Measurements from ENCODE around the gene DUSP10.

DNA sequence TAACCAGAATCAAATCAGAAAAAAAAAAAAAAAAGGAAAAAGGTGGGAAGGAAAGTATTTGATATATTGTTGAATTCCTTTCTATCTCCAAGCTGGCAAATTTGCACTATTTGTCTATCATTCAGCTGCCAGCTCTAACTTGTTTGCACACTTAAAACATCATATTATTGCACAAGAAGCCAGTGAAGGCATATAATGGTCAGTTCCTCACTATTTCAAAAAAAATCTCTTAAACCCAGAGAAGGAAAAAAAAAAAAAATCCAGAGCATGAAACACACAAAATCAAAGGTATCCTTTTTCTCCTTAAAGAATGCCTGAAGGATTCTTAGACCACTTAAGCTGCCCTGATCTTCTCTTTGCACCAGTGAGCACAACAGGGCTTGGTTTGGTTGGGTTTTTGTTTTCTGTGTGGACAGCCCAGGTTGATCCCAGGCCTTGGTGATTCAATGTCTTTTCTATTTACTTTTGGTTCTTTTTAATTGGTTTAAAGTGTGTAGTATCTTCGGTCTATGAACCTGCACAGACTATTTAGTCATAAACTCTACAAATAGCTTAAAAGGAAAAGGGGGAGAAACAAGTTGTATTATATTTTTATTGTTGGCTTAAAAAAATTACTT, 40.2 kb downstream of the DUSP10 start:
- TF ChIP-seq, protein P1, sequence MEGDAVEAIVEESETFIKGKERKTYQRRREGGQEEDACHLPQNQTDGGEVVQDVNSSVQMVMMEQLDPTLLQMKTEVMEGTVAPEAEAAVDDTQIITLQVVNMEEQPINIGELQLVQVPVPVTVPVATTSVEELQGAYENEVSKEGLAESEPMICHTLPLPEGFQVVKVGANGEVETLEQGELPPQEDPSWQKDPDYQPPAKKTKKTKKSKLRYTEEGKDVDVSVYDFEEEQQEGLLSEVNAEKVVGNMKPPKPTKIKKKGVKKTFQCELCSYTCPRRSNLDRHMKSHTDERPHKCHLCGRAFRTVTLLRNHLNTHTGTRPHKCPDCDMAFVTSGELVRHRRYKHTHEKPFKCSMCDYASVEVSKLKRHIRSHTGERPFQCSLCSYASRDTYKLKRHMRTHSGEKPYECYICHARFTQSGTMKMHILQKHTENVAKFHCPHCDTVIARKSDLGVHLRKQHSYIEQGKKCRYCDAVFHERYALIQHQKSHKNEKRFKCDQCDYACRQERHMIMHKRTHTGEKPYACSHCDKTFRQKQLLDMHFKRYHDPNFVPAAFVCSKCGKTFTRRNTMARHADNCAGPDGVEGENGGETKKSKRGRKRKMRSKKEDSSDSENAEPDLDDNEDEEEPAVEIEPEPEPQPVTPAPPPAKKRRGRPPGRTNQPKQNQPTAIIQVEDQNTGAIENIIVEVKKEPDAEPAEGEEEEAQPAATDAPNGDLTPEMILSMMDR (IDR thresholded peaks at IDR 0.05) = no peak
- TF ChIP-seq POLR2A (IDR thresholded peaks at IDR 0.05) = no peak
